GM19240 (cell line): ENCODE data around the gene HNRNPA2B1.
"Not testable (repeated sequence)": the region's sequence is repeated elsewhere in the genome, so short reads cannot be mapped to it uniquely, and the experiment has no call there.

Experiments
- DNase-seq: peaks from one replicate; pipeline ENCODE4 v3.0.0; 2011; ENCODE audit warnings: low spot score; ENCODE audit not compliant: insufficient read length

Gene HNRNPA2B1

GRCh38 chr7:26198133-26198780, 2.3 kb downstream of the HNRNPA2B1 start:
- no peak for DNase-seq

- DNase-seq: no peak
These were observed 3.1 kb downstream of the HNRNPA2B1 start for GRCh38 chr7:26197153-26198115.

GRCh38 chr7:26195867-26196657, 4.5 kb downstream of the HNRNPA2B1 start:
- DNase-seq: no peak

- no peak for DNase-seq
These were observed 5.4 kb downstream of the HNRNPA2B1 start for GRCh38 chr7:26195182-26195581.

GRCh38 chr7:26194764-26195163, 5.8 kb downstream of the HNRNPA2B1 start:
- DNase-seq: not testable (repeated sequence)

GRCh38 chr7:26193432-26194207, 6.9 kb downstream of the HNRNPA2B1 start:
- no peak for DNase-seq

- no peak for DNase-seq
These were observed 8.0 kb downstream of the HNRNPA2B1 start for GRCh38 chr7:26192485-26193087.

- DNase-seq: no peak
These were observed 8.5 kb downstream of the HNRNPA2B1 start for GRCh38 chr7:26191974-26192479.

GRCh38 chr7:26191233-26191973, 9.1 kb downstream of the HNRNPA2B1 start:
- no peak for DNase-seq

- no peak for DNase-seq
These were observed 10.1 kb downstream of the HNRNPA2B1 start for GRCh38 chr7:26190417-26190869.

GRCh38 chr7:26189697-26190096, 10.8 kb downstream of the HNRNPA2B1 start:
- no peak for DNase-seq

- DNase-seq: no peak
These were observed 11.5 kb downstream of the HNRNPA2B1 start for GRCh38 chr7:26188957-26189541.

- DNase-seq: no peak
These were observed 12.2 kb downstream of the HNRNPA2B1 start for GRCh38 chr7:26188206-26188956.

GRCh38 chr7:26187380-26188205, 13.0 kb downstream of the HNRNPA2B1 start:
- DNase-seq: no peak

GRCh38 chr7:26186364-26187311, 13.9 kb downstream of the HNRNPA2B1 start:
- DNase-seq: no peak

- no peak for DNase-seq
These were observed 14.7 kb downstream of the HNRNPA2B1 start for GRCh38 chr7:26185844-26186180.
